Nasal cavity respiratory epithelium epithelial cell of viscerocranial mucosa (primary cell): Measurements from ENCODE around the gene ATG101. TPM values are rescaled to one million over a fixed set of nuclear protein-coding genes. Genes with fewer than 3 reads are reported as not detected.

Experiments used
- total RNA-seq: library from RNA; depleted of rRNA; stranded (reverse); fragments of >200 nt; gene quantifications from 2 replicates; pipeline ENCODE4 v1.2.3, GENCODE V29; 2014

ATG101 gene
- 84.5 and 144 TPM in 2 replicates for total RNA-seq

GRCh38 chr12:52069327-52070184 is at the start of gene ATG101:
ATG101 (plus strand) TSS chr12:52069978; CDS start chr12:52073651, 3,673 bp downstream.

GRCh38 chr12:52050758-52051541 is 18.8 kb upstream of the ATG101 start, which contains the start of gene NR4A1:
NR4A1 (plus strand) TSS chr12:52051442; CDS start chr12:52054329, 2,887 bp downstream.

GRCh38 chr12:52079576-52080402 is 10.0 kb downstream of the ATG101 start, which contains the start of gene SMIM41:
SMIM41 (plus strand) TSS chr12:52079704; CDS start chr12:52079780, 76 bp downstream.

Other genes with a start within 250 kb of the ATG101 start
- under 0.01 TPM in 1 of 2 replicates, not detected in the other for gene FIGNL2, start 221.3 kb upstream of the ATG101 start, total RNA-seq
- gene ANKRD33, start 181.9 kb upstream of the ATG101 start, total RNA-seq: not detected in 2 replicates
- not detected in 2 replicates for gene ACVRL1, start 162.5 kb upstream of the ATG101 start, total RNA-seq
- gene ACVR1B, start 118.3 kb upstream of the ATG101 start, total RNA-seq: 22.2 and 23.1 TPM in 2 replicates
- gene TAMALIN, start 63.0 kb upstream of the ATG101 start, total RNA-seq: under 0.01 TPM in 1 of 2 replicates, not detected in the other
- gene NR4A1, start 18.5 kb upstream of the ATG101 start, total RNA-seq: 0.28 and 0.68 TPM in 2 replicates
- gene SMIM41, start 9.7 kb downstream of the ATG101 start, total RNA-seq: under 0.01 TPM in 1 of 2 replicates, not detected in the other
- gene KRT80, start 122.0 kb downstream of the ATG101 start, total RNA-seq: 4.6 and 80.0 TPM in 2 replicates
- gene KRT7, start 163.3 kb downstream of the ATG101 start, total RNA-seq: 655 and 771 TPM in 2 replicates
- gene KRT86, start 204.7 kb downstream of the ATG101 start, total RNA-seq: 0.07 and 1.0 TPM in 2 replicates
- gene KRT81, start 221.6 kb downstream of the ATG101 start, total RNA-seq: 9.1 and 256 TPM in 2 replicates